Breast epithelium (tissue), 3 donors: ENCODE data around the gene ZNF749.

Experiments
- CTCF ChIP-seq, 3 donors: fragments of 450-650 bp; IDR thresholded peaks; one replicate each; pipeline ENCODE4 v1.5.1; 2016 to 2017; ENCODE audit warnings: antibody characterized with exemption in 3 of 3, mild to moderate bottlenecking in 3 of 3, moderate library complexity in 3 of 3
- POLR2A ChIP-seq: fragments of 450-650 bp; IDR thresholded peaks from one replicate; pipeline ENCODE4 v1.6.1; 2016; ENCODE audit warnings: antibody characterized with exemption, mild to moderate bottlenecking, moderate library complexity
- POLR2AphosphoS5 ChIP-seq, 3 donors: sonication (generic); formaldehyde crosslinking; IDR thresholded peaks; one replicate each; pipeline ENCODE4 v1.6.1; 2017; ENCODE audit warnings: antibody characterized with exemption in 3 of 3

- no peak for TF ChIP-seq CTCF (IDR thresholded peaks at IDR 0.05)
- no peak for TF ChIP-seq POLR2AphosphoS5 (IDR thresholded peaks at IDR 0.05)
- TF ChIP-seq POLR2A = no peak
Measured at GRCh38 chr19:57466489-57466888, 31.4 kb downstream of the ZNF749 start.
